Measurements from ENCODE around the gene HDAC7.

DNA sequence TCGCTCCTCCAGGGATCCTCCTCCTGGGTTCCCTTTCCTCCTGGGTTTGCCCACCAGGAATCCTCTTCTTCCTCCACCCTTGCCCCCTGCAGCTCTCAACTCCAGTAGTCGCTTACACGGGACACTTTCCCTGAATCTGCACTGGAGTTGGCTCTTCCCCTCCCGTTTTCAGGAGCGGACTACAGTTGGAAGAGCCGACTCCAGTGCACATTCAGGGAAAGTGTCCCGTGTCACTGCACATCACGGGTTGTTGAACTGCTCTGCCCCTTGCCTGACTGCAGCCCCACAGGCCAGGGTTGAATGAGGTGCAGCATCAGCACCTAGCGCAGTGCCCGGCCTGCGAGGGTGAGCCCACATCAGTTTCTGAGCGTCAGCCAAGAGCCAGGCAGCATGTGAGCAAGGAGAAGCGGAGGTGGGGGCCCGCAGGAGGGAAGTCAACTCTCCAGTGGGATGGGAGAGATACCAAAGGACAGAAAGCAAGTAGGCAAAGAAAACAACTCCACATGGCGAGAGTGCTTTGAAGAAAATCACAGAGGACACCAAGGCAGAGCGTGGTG lies 74.1 kb downstream of the HDAC7 start:
- TF ChIP-seq, protein P1, sequence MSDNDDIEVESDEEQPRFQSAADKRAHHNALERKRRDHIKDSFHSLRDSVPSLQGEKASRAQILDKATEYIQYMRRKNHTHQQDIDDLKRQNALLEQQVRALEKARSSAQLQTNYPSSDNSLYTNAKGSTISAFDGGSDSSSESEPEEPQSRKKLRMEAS (IDR thresholded peaks at IDR 0.05), result no peak
- TF ChIP-seq ZBTB7A (IDR thresholded peaks at IDR 0.05; ENCODE audit: low read depth) (no peak), CEBPB (IDR thresholded peaks at IDR 0.05) (no peak), TEAD4 (IDR thresholded peaks at IDR 0.05) (no peak), YY1 (IDR thresholded peaks at IDR 0.05; ENCODE audit: low read depth) (no peak), CREB1 (IDR thresholded peaks at IDR 0.05; ENCODE audit: low read depth) (no peak), NFIC (IDR thresholded peaks at IDR 0.05) (no peak), EP300 (IDR thresholded peaks at IDR 0.05; ENCODE audit: borderline replicate concordance) (no peak), FOXM1 (IDR thresholded peaks at IDR 0.05; ENCODE audit: borderline replicate concordance, low read depth) (no peak), TAF1 (IDR thresholded peaks at IDR 0.05; ENCODE audit: low read depth) (no peak), RAD21 (IDR thresholded peaks at IDR 0.05; ENCODE audit: low read depth) (no peak), EGR1 (IDR thresholded peaks at IDR 0.05) (no peak)
- TF ChIP-seq, protein P2, sequence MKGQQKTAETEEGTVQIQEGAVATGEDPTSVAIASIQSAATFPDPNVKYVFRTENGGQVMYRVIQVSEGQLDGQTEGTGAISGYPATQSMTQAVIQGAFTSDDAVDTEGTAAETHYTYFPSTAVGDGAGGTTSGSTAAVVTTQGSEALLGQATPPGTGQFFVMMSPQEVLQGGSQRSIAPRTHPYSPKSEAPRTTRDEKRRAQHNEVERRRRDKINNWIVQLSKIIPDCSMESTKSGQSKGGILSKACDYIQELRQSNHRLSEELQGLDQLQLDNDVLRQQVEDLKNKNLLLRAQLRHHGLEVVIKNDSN (IDR thresholded peaks at IDR 0.05), result no peak
- TF ChIP-seq, protein P3, sequence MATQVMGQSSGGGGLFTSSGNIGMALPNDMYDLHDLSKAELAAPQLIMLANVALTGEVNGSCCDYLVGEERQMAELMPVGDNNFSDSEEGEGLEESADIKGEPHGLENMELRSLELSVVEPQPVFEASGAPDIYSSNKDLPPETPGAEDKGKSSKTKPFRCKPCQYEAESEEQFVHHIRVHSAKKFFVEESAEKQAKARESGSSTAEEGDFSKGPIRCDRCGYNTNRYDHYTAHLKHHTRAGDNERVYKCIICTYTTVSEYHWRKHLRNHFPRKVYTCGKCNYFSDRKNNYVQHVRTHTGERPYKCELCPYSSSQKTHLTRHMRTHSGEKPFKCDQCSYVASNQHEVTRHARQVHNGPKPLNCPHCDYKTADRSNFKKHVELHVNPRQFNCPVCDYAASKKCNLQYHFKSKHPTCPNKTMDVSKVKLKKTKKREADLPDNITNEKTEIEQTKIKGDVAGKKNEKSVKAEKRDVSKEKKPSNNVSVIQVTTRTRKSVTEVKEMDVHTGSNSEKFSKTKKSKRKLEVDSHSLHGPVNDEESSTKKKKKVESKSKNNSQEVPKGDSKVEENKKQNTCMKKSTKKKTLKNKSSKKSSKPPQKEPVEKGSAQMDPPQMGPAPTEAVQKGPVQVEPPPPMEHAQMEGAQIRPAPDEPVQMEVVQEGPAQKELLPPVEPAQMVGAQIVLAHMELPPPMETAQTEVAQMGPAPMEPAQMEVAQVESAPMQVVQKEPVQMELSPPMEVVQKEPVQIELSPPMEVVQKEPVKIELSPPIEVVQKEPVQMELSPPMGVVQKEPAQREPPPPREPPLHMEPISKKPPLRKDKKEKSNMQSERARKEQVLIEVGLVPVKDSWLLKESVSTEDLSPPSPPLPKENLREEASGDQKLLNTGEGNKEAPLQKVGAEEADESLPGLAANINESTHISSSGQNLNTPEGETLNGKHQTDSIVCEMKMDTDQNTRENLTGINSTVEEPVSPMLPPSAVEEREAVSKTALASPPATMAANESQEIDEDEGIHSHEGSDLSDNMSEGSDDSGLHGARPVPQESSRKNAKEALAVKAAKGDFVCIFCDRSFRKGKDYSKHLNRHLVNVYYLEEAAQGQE (IDR thresholded peaks at IDR 0.05; ENCODE audit: low read depth), result no peak
